HuH-7.5 (cell line): ENCODE measurements around the gene TEAD1.

Experiments
- DNase-seq: peaks from one replicate; pipeline ENCODE4 v3.0.0; 2011; ENCODE audit warnings: low spot score

Gene TEAD1

GRCh38 chr11:12673924-12674570 lies at the start of gene TEAD1:
Gene TEAD1, plus strand, starts transcription at chr11:12674421.
- DNase-seq, result peak; percentile 91

- no peak for DNase-seq
These were observed 49.6 kb upstream of the TEAD1 start for GRCh38 chr11:12624595-12624994.

GRCh38 chr11:12625438-12626071 lies 48.7 kb upstream of the TEAD1 start:
- no peak for DNase-seq

GRCh38 chr11:12626616-12627015 lies 47.6 kb upstream of the TEAD1 start:
- no peak for DNase-seq

- no peak for DNase-seq
These were observed 45.9 kb upstream of the TEAD1 start for GRCh38 chr11:12628314-12628713.

- no peak for DNase-seq
These were observed 44.5 kb upstream of the TEAD1 start for GRCh38 chr11:12629601-12630313.

- no peak for DNase-seq
These were observed 42.6 kb upstream of the TEAD1 start for GRCh38 chr11:12631651-12632050.

- no peak for DNase-seq
These were observed 39.9 kb upstream of the TEAD1 start for GRCh38 chr11:12634329-12634728.

- DNase-seq, result no peak
These were observed 37.3 kb upstream of the TEAD1 start for GRCh38 chr11:12636871-12637410.

- DNase-seq, result no peak
These were observed 34.8 kb upstream of the TEAD1 start for GRCh38 chr11:12639388-12639787.

- DNase-seq, result no peak
These were observed 33.9 kb upstream of the TEAD1 start for GRCh38 chr11:12640355-12640754.

GRCh38 chr11:12640926-12641849 lies 33.0 kb upstream of the TEAD1 start:
- DNase-seq, result no peak

GRCh38 chr11:12642040-12642439 lies 32.2 kb upstream of the TEAD1 start:
- DNase-seq, result no peak

GRCh38 chr11:12642806-12643428 lies 31.3 kb upstream of the TEAD1 start:
- no peak for DNase-seq

- no peak for DNase-seq
These were observed 27.7 kb upstream of the TEAD1 start for GRCh38 chr11:12646478-12646877.

GRCh38 chr11:12653729-12654128 lies 20.5 kb upstream of the TEAD1 start:
- DNase-seq, result no peak

- no peak for DNase-seq
These were observed 18.4 kb upstream of the TEAD1 start for GRCh38 chr11:12655842-12656241.

- no peak for DNase-seq
These were observed 16.9 kb upstream of the TEAD1 start for GRCh38 chr11:12657336-12657735.

- no peak for DNase-seq
These were observed 16.2 kb upstream of the TEAD1 start for GRCh38 chr11:12657981-12658380.

GRCh38 chr11:12662101-12662689 lies 12.0 kb upstream of the TEAD1 start:
- DNase-seq, result no peak

GRCh38 chr11:12664385-12664784 lies 9.8 kb upstream of the TEAD1 start:
- DNase-seq, result no peak
